HCT116 (cell line): ENCODE data around the gene ATP1A1. TPM values are rescaled to one million over a fixed set of nuclear protein-coding genes. Genes with fewer than 3 reads are reported as not detected.

Source experiments
- ATAC-seq: fragments of 200-7000 bp; cut with Tn5 transposase; 2 replicates; pipeline ENCODE4 v1.9.1; 2020; ENCODE audit warnings: mild to moderate bottlenecking, moderate library complexity
- BruUV-seq: library from RNA; stranded (reverse); fragments of 400-500 nt; replicated peaks from 2 replicates; lab custom pipeline; 2021; lab: Mats Ljungman, UMichigan
- CTCF ChIA-PET: fragments of 300-600 bp; sonication (Branson Sonifier 250); formaldehyde crosslinking; loops from one replicate; lab custom pipeline; 2021; ENCODE audit warnings: antibody characterized with exemption; lab: Charles Lee
- POLR2A ChIA-PET: fragments of 300-600, 350-600 bp; sonication (Branson Sonifier 250); formaldehyde crosslinking; loops from one replicate; lab custom pipeline; 2021; ENCODE audit warnings: antibody characterized with exemption; lab: Charles Lee
- RAD21 ChIA-PET, 2 experiments: fragments of 300-600 bp; sonication (Branson Sonifier 250); formaldehyde crosslinking; loops; one replicate each; lab custom pipeline; 2023; ENCODE audit warnings: low total read pairs in 2 of 2; ENCODE audit not compliant: uncharacterized antibody in 2 of 2, unreplicated experiment in 2 of 2, low non-redundant PET in 1 of 2; lab: Charles Lee
- DNase-seq: peaks from one replicate; pipeline ENCODE4 v3.0.0-alpha.2; 2010; ENCODE audit warnings: low read depth, low spot score
- H2AFZ ChIP-seq: fragments of 200-600 bp; shearing (Covaris generic), sonication (generic); 2 replicates; pipeline ENCODE4 v1.6.1; 2017; ENCODE audit warnings: low read depth, mixed run types, mixed read lengths, antibody characterized with exemption, low read length; ENCODE audit not compliant: poor library complexity, severe bottlenecking
- H3K27ac ChIP-seq: 2 replicates; pipeline ENCODE4 v1.5.1; 2012; ENCODE audit warnings: low read depth, low read length
- H3K27me3 ChIP-seq: fragments of 200-600 bp; sonication (generic); 2 replicates; pipeline ENCODE4 v1.6.1; 2016; ENCODE audit warnings: mixed run types, low read length, mixed read lengths; ENCODE audit not compliant: insufficient read depth
- H3K36me3 ChIP-seq, 2 experiments: fragments of 200-500 bp in 1 of 2; fragments of 200-600 bp in 1 of 2; sonication (Bioruptor generic) in 1 of 2; sonication (generic) in 1 of 2; 2 replicates each; pipeline versions ENCODE4 v1.5.1 to v1.6.1; 2014 to 2016; ENCODE audit warnings: low read length in 2 of 2, inconsistent platforms in 1 of 2, mixed read lengths in 1 of 2, mixed run types in 1 of 2; ENCODE audit not compliant: insufficient read depth in 2 of 2, control insufficient read depth in 1 of 2
- H3K4me1 ChIP-seq, 2 experiments: fragments of 200-600 bp in 1 of 2; sonication (generic) in 1 of 2; 2 replicates each; pipeline versions ENCODE4 v1.5.1 to v1.6.1; 2012 to 2017; ENCODE audit warnings: low read length in 2 of 2, inconsistent platforms in 1 of 2, mild to moderate bottlenecking in 1 of 2, mixed read lengths in 1 of 2, mixed run types in 1 of 2, moderate library complexity in 1 of 2; ENCODE audit not compliant: insufficient read depth in 2 of 2, control insufficient read depth in 1 of 2
- H3K4me2 ChIP-seq: fragments of 200-600 bp; sonication (generic); 2 replicates; pipeline ENCODE4 v1.6.1; 2017; ENCODE audit warnings: mixed run types, low read length, mixed read lengths
- H3K4me3 ChIP-seq, 2 experiments: fragments of 200-600 bp in 1 of 2; sonication (generic) in 1 of 2; replicated peaks in 1 of 2; 2 replicates each; pipeline ENCODE4 v1.5.1; 2011 to 2016; ENCODE audit warnings: low read length in 2 of 2, control low read depth in 1 of 2, low read depth in 1 of 2, mild to moderate bottlenecking in 1 of 2, mixed read lengths in 1 of 2, mixed run types in 1 of 2
- H3K79me2 ChIP-seq: fragments of 200-600 bp; sonication (generic); 2 replicates; pipeline ENCODE4 v1.6.1; 2017; ENCODE audit warnings: mild to moderate bottlenecking, mixed run types, low read length, moderate library complexity, mixed read lengths; ENCODE audit not compliant: insufficient read depth
- H3K9ac ChIP-seq: fragments of 200-600 bp; sonication (generic); 2 replicates; pipeline ENCODE4 v1.6.1; 2016; ENCODE audit warnings: low read length, mixed read lengths
- H3K9me2 ChIP-seq: fragments of 200-600 bp; sonication (generic), shearing (Covaris generic); 2 replicates; pipeline ENCODE4 v1.6.1; 2017; ENCODE audit warnings: mixed run types, mild to moderate bottlenecking, moderate library complexity; ENCODE audit not compliant: insufficient read depth
- H3K9me3 ChIP-seq, 2 experiments: fragments of 200-500 bp in 1 of 2; fragments of 200-600 bp in 1 of 2; sonication (Bioruptor generic) in 1 of 2; sonication (generic) in 1 of 2; 2 replicates each; pipeline ENCODE4 v1.6.1; 2014 to 2017; ENCODE audit warnings: low read length in 2 of 2, mixed read lengths in 2 of 2, inconsistent platforms in 1 of 2, low read depth in 1 of 2, mild to moderate bottlenecking in 1 of 2, mixed run types in 1 of 2, moderate library complexity in 1 of 2; ENCODE audit not compliant: control insufficient read depth in 1 of 2, insufficient read depth in 1 of 2
- H4K20me1 ChIP-seq: fragments of 200-600 bp; sonication (generic), shearing (Covaris generic); 2 replicates; pipeline ENCODE4 v1.6.1; 2017; ENCODE audit warnings: mixed run types, mild to moderate bottlenecking, moderate library complexity; ENCODE audit not compliant: insufficient read depth
- CBX3 ChIP-seq: IDR thresholded peaks from 2 replicates; pipeline ENCODE4 v1.6.1; 2012; ENCODE audit warnings: low read depth
- CEBPB ChIP-seq: IDR thresholded peaks from 2 replicates; pipeline ENCODE4 v1.6.1; 2012; ENCODE audit warnings: low read depth
- EGR1 ChIP-seq: IDR thresholded peaks from 2 replicates; pipeline ENCODE4 v1.6.1; 2012; ENCODE audit warnings: low read depth
- EZH2 ChIP-seq: fragments of 200-600 bp; sonication (generic); IDR thresholded peaks from 2 replicates; pipeline ENCODE4 v1.6.1; 2017; ENCODE audit warnings: antibody characterized with exemption, mixed run types
- EZH2phosphoT487 ChIP-seq: fragments of 200-600 bp; IDR thresholded peaks from 2 replicates; pipeline ENCODE4 v1.6.1; 2018; ENCODE audit warnings: antibody characterized with exemption, borderline replicate concordance
- JUND ChIP-seq: IDR thresholded peaks from 2 replicates; pipeline ENCODE4 v1.6.1; 2012
- POLR2A ChIP-seq: IDR thresholded peaks from 2 replicates; pipeline ENCODE4 v1.7.0; 2011; ENCODE audit warnings: borderline replicate concordance; ENCODE audit not compliant: insufficient read depth, insufficient read length; ENCODE audit errors: extremely low read depth
- POLR2AphosphoS5 ChIP-seq: IDR thresholded peaks from 2 replicates; pipeline ENCODE4 v1.6.1; 2011; ENCODE audit warnings: mild to moderate bottlenecking, low read depth, low read length, moderate library complexity
- SIN3A ChIP-seq: IDR thresholded peaks from 2 replicates; pipeline ENCODE4 v1.6.1; 2012; ENCODE audit warnings: low read depth
- SRF ChIP-seq: IDR thresholded peaks from 2 replicates; pipeline ENCODE4 v1.6.1; 2012; ENCODE audit warnings: low read depth
- TCF7L2 ChIP-seq: IDR thresholded peaks from 2 replicates; pipeline ENCODE4 v1.7.0; 2011; ENCODE audit warnings: borderline replicate concordance, inconsistent platforms; ENCODE audit not compliant: insufficient read depth, insufficient read length; ENCODE audit errors: extremely low read depth
- YY1 ChIP-seq: IDR thresholded peaks from 2 replicates; pipeline ENCODE4 v1.6.1; 2011; ENCODE audit warnings: low read length, low read depth, moderate library complexity, mild to moderate bottlenecking; ENCODE audit not compliant: insufficient replicate concordance; ENCODE audit errors: extremely low read depth
- ZNF274 ChIP-seq: fragments of 200-500 bp; sonication (Bioruptor generic); IDR thresholded peaks from 2 replicates; pipeline ENCODE4 v1.6.1; 2014; ENCODE audit warnings: mild to moderate bottlenecking, low read depth, low read length, inconsistent platforms
- intact Hi-C: fragments of 100-400 bp; cut with micrococcal nuclease; formaldehyde crosslinking; loops from 2 replicates; pipeline ENCODE4 v1.10.0; 2022
- total RNA-seq: library from RNA; stranded (reverse); gene quantifications from one replicate; pipeline ENCODE4 v1.2.1, GENCODE V29; 2021; ENCODE audit not compliant: unreplicated experiment
- TF ChIP-seq, protein P1 (sequence below), 3 experiments: fragments of 200-600 bp in 1 of 3; sonication (generic) in 1 of 3; IDR thresholded peaks in 2 of 3; conservative IDR thresholded peaks in 1 of 3; 2 replicates each; pipeline ENCODE4 v1.5.1; 2012 to 2017; ENCODE audit warnings: low read depth in 2 of 3, low read length in 2 of 3, antibody characterized with exemption in 1 of 3, borderline replicate concordance in 1 of 3, control low read depth in 1 of 3, mild to moderate bottlenecking in 1 of 3, mixed read lengths in 1 of 3, mixed run types in 1 of 3, moderate library complexity in 1 of 3; ENCODE audit not compliant: insufficient read depth in 1 of 3
- TF ChIP-seq, protein P2 (sequence below): IDR thresholded peaks from 2 replicates; pipeline ENCODE4 v1.6.1; 2012
- TF ChIP-seq, protein P3 (sequence below): IDR thresholded peaks from 2 replicates; pipeline ENCODE4 v1.6.1; 2012; ENCODE audit warnings: low read depth
- TF ChIP-seq, protein P4 (sequence below): IDR thresholded peaks from 2 replicates; pipeline ENCODE4 v1.6.1; 2011; ENCODE audit warnings: mild to moderate bottlenecking, low read length, moderate library complexity; ENCODE audit not compliant: insufficient replicate concordance; ENCODE audit errors: extremely low read depth

The ATP1A1 gene
- total RNA-seq, 1 experiment from 2014 or later, result 290 TPM

DNA sequence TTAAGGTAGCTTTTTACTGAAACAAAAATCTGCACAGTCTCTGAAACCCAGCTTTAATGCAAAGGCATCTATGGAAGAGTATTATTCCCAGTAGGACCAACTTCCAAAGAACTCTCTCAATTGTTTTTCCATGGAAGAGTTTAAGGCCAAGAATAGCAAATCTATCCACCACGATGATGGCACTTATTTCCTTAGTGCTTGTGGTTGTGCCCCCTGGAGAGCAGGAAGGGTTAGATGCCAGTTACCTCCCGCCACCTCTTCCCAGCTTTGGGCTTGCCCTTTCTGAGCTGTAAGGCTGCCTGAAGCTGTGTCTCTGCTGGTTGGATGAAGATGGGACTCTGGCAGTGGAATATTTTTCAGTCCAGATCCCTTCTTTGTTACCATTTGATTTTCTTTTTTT, 4.8 kb upstream of the ATP1A1 start:
- DNase-seq, result no peak
- H3K4me3 ChIP-seq, result no peak overlapping the region
- no peaks in the 10 kb centered on the region for H3K9me3 ChIP-seq
- H3K36me3 ChIP-seq, result no peaks in the 10 kb centered on the region
- no peak overlapping the region for H3K9ac ChIP-seq
- H3K27me3 ChIP-seq, result no peaks in the 10 kb centered on the region
- no TSS peak for BruUV-seq
- H3K79me2 ChIP-seq, result peaks cover under 1% of the 10 kb centered on the region; the same call in 1 of the 2 replicates
- no peak overlapping the region for H3K4me2 ChIP-seq
- no peaks in the 10 kb centered on the region for H4K20me1 ChIP-seq
- ChIA-PET POLR2A (no interaction called here), CTCF (interaction anchor here (2.7 kb wide), 1 partner anchor 117 kb away, joined by 9 read pairs; no protein-coding TSS in a partner anchor), RAD21 (no interaction called here)
- ATAC-seq, result no peak
- H2AFZ ChIP-seq, result no peak overlapping the region
- peaks cover 4 to 9% of the 10 kb centered on the region in 2 experiments for H3K4me1 ChIP-seq
- TF ChIP-seq EZH2phosphoT487 (no peak), JUND (no peak), SIN3A (no peak), CBX3 (no peak), POLR2AphosphoS5 (no peak), POLR2A (no peak), YY1 (no peak), EZH2 (no peak), TCF7L2 (no peak), ZNF274 (no peak), SRF (no peak), CEBPB (no peak), EGR1 (no peak)
- TF ChIP-seq, protein P1, sequence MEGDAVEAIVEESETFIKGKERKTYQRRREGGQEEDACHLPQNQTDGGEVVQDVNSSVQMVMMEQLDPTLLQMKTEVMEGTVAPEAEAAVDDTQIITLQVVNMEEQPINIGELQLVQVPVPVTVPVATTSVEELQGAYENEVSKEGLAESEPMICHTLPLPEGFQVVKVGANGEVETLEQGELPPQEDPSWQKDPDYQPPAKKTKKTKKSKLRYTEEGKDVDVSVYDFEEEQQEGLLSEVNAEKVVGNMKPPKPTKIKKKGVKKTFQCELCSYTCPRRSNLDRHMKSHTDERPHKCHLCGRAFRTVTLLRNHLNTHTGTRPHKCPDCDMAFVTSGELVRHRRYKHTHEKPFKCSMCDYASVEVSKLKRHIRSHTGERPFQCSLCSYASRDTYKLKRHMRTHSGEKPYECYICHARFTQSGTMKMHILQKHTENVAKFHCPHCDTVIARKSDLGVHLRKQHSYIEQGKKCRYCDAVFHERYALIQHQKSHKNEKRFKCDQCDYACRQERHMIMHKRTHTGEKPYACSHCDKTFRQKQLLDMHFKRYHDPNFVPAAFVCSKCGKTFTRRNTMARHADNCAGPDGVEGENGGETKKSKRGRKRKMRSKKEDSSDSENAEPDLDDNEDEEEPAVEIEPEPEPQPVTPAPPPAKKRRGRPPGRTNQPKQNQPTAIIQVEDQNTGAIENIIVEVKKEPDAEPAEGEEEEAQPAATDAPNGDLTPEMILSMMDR (IDR thresholded peaks at IDR 0.05 in 2 of 3, conservative IDR thresholded peaks at IDR 0.05 in 1 of 3; ENCODE audit: borderline replicate concordance in 1 of 3, insufficient read depth in 1 of 3, low read depth in 2 of 3, low read length in 2 of 3), result no peak
- TF ChIP-seq, protein P2, sequence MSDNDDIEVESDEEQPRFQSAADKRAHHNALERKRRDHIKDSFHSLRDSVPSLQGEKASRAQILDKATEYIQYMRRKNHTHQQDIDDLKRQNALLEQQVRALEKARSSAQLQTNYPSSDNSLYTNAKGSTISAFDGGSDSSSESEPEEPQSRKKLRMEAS, result no peak
- TF ChIP-seq, protein P3, sequence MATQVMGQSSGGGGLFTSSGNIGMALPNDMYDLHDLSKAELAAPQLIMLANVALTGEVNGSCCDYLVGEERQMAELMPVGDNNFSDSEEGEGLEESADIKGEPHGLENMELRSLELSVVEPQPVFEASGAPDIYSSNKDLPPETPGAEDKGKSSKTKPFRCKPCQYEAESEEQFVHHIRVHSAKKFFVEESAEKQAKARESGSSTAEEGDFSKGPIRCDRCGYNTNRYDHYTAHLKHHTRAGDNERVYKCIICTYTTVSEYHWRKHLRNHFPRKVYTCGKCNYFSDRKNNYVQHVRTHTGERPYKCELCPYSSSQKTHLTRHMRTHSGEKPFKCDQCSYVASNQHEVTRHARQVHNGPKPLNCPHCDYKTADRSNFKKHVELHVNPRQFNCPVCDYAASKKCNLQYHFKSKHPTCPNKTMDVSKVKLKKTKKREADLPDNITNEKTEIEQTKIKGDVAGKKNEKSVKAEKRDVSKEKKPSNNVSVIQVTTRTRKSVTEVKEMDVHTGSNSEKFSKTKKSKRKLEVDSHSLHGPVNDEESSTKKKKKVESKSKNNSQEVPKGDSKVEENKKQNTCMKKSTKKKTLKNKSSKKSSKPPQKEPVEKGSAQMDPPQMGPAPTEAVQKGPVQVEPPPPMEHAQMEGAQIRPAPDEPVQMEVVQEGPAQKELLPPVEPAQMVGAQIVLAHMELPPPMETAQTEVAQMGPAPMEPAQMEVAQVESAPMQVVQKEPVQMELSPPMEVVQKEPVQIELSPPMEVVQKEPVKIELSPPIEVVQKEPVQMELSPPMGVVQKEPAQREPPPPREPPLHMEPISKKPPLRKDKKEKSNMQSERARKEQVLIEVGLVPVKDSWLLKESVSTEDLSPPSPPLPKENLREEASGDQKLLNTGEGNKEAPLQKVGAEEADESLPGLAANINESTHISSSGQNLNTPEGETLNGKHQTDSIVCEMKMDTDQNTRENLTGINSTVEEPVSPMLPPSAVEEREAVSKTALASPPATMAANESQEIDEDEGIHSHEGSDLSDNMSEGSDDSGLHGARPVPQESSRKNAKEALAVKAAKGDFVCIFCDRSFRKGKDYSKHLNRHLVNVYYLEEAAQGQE, result no peak
- TF ChIP-seq, protein P4, sequence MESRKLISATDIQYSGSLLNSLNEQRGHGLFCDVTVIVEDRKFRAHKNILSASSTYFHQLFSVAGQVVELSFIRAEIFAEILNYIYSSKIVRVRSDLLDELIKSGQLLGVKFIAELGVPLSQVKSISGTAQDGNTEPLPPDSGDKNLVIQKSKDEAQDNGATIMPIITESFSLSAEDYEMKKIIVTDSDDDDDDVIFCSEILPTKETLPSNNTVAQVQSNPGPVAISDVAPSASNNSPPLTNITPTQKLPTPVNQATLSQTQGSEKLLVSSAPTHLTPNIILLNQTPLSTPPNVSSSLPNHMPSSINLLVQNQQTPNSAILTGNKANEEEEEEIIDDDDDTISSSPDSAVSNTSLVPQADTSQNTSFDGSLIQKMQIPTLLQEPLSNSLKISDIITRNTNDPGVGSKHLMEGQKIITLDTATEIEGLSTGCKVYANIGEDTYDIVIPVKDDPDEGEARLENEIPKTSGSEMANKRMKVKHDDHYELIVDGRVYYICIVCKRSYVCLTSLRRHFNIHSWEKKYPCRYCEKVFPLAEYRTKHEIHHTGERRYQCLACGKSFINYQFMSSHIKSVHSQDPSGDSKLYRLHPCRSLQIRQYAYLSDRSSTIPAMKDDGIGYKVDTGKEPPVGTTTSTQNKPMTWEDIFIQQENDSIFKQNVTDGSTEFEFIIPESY, result no peak
- H3K9me2 ChIP-seq, result no peaks in the 10 kb centered on the region
- intact Hi-C loops, result no loop called here
- no peak overlapping the region for H3K27ac ChIP-seq
